NT2/D1 (cell line): ENCODE measurements around the gene CDK19.

Experiments
- SUZ12 ChIP-seq: IDR thresholded peaks from 2 replicates; pipeline ENCODE4 v1.6.1; 2011; ENCODE audit not compliant: insufficient read length, insufficient read depth; ENCODE audit errors: extremely low read depth
- YY1 ChIP-seq: IDR thresholded peaks from 2 replicates; pipeline ENCODE4 v1.6.1; 2011; ENCODE audit not compliant: insufficient read length, insufficient read depth
- ZNF274 ChIP-seq: IDR thresholded peaks from 2 replicates; pipeline ENCODE4 v1.6.1; 2011; ENCODE audit warnings: mild to moderate bottlenecking, low read depth, low read length

DNA sequence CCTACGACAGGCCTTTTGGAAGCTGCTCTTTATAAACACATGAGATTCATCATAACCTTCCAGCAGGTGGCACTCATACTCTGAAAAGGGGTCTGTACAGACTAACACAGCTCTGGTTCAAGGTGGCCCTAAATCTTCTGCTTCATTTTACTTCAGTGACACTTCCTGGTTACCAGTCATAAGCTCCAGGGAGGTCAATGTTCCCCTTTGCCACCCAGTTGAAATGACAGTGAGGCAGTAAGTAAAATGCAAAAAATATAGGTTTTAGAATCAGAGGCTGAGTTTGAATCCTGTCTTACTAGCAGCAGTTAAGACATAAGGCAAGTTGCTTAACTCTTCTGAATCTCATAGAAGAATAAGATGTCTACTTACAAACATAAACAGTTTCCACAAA lies 132.8 kb downstream of the CDK19 start:
- TF ChIP-seq YY1 (no peak), ZNF274 (no peak), SUZ12 (no peak)
